SK-N-SH treated with all-trans-retinoic acid at 6 μM for 48 hours (cell line): ENCODE results near the gene IL4R.

ENCODE experiments used
- ATAC-seq: fragments of 200-7000 bp; cut with Tn5 transposase; 3 replicates; pipeline ENCODE4 v1.9.1; 2020; ENCODE audit warnings: mild to moderate bottlenecking, moderate library complexity
- ARNTL ChIP-seq: fragments of 450-650 bp; formaldehyde crosslinking; IDR thresholded peaks from 2 replicates; pipeline ENCODE4 v1.5.0; 2020; ENCODE audit warnings: low read depth, mild to moderate bottlenecking, moderate library complexity, borderline replicate concordance
- BACH2 ChIP-seq: fragments of 250-450 bp; sonication (Bioruptor Pico); IDR thresholded peaks from 2 replicates; pipeline ENCODE4 v1.9.0; 2021; ENCODE audit warnings: mild to moderate bottlenecking, borderline replicate concordance
- CREB5 ChIP-seq: fragments of 250-450 bp; sonication (Bioruptor Pico); IDR thresholded peaks from 2 replicates; pipeline ENCODE4 v1.5.1; 2020; ENCODE audit warnings: low read depth, mild to moderate bottlenecking, moderate library complexity
- CSDC2 ChIP-seq: fragments of 250-450 bp; sonication (Bioruptor Pico); IDR thresholded peaks from 2 replicates; pipeline ENCODE4 v1.5.0; 2020; ENCODE audit warnings: mild to moderate bottlenecking, moderate library complexity
- CSRNP3 ChIP-seq: fragments of 250-450 bp; sonication (Bioruptor Pico); IDR thresholded peaks from 2 replicates; pipeline ENCODE4 v1.5.1; 2021; ENCODE audit warnings: mild to moderate bottlenecking, moderate library complexity
- ESRRG ChIP-seq: fragments of 250-450 bp; sonication (Bioruptor Pico); IDR thresholded peaks from 2 replicates; pipeline ENCODE4 v1.6.1; 2021; ENCODE audit warnings: mild to moderate bottlenecking
- GLIS3 ChIP-seq: fragments of 250-450 bp; sonication (Bioruptor Pico); IDR thresholded peaks from 2 replicates; pipeline ENCODE4 v1.5.0; 2020; ENCODE audit warnings: mild to moderate bottlenecking, moderate library complexity
- ISL1 ChIP-seq: fragments of 250-450 bp; sonication (Bioruptor Pico); IDR thresholded peaks from 2 replicates; pipeline ENCODE4 v2.1.2; 2022; ENCODE audit warnings: mild to moderate bottlenecking, moderate library complexity
- OSR1 ChIP-seq: fragments of 250-450 bp; sonication (Bioruptor Pico); IDR thresholded peaks from 2 replicates; pipeline ENCODE4 v1.8.0; 2022; ENCODE audit warnings: moderate library complexity, mild to moderate bottlenecking, inconsistent platforms
- PATZ1 ChIP-seq: fragments of 250-450 bp; sonication (Bioruptor Pico); IDR thresholded peaks from 2 replicates; pipeline ENCODE4 v1.8.0; 2020; ENCODE audit warnings: mild to moderate bottlenecking, moderate library complexity, borderline replicate concordance
- POU6F1 ChIP-seq: fragments of 250-450 bp; sonication (Bioruptor Pico); IDR thresholded peaks from 2 replicates; pipeline ENCODE4 v1.8.0; 2021; ENCODE audit warnings: low read depth, mild to moderate bottlenecking, moderate library complexity, borderline replicate concordance
- PPARA ChIP-seq: fragments of 250-450 bp; sonication (Bioruptor Pico); IDR thresholded peaks from 2 replicates; pipeline ENCODE4 v1.5.0; 2020; ENCODE audit warnings: mild to moderate bottlenecking, borderline replicate concordance
- RARB ChIP-seq: fragments of 250-450 bp; sonication (Bioruptor Pico); IDR thresholded peaks from 2 replicates; pipeline ENCODE4 v1.8.0; 2021; ENCODE audit warnings: mild to moderate bottlenecking, moderate library complexity
- SNAI2 ChIP-seq: fragments of 250-450 bp; sonication (Bioruptor Pico); IDR thresholded peaks from 2 replicates; pipeline ENCODE4 v1.5.0; 2020; ENCODE audit warnings: mild to moderate bottlenecking, moderate library complexity
- TCF4 ChIP-seq: fragments of 250-450 bp; sonication (Bioruptor Pico); IDR thresholded peaks from 2 replicates; pipeline ENCODE4 v1.8.0; 2021; ENCODE audit warnings: mild to moderate bottlenecking, moderate library complexity, borderline replicate concordance
- TOX ChIP-seq: fragments of 250-450 bp; sonication (Bioruptor Pico); IDR thresholded peaks from 2 replicates; pipeline ENCODE4 v1.8.0; 2021; ENCODE audit warnings: mild to moderate bottlenecking, moderate library complexity, borderline replicate concordance
- TSHZ2 ChIP-seq: fragments of 250-450 bp; sonication (Bioruptor Pico); IDR thresholded peaks from 2 replicates; pipeline ENCODE4 v1.5.0; 2020; ENCODE audit warnings: mild to moderate bottlenecking, moderate library complexity
- ZC3H10 ChIP-seq: fragments of 250-450 bp; sonication (Bioruptor Pico); IDR thresholded peaks from 2 replicates; pipeline ENCODE4 v1.5.1; 2021; ENCODE audit warnings: mild to moderate bottlenecking, moderate library complexity
- ZFP3 ChIP-seq: fragments of 250-450 bp; sonication (Bioruptor Pico); IDR thresholded peaks from 2 replicates; pipeline ENCODE4 v1.5.0; 2020; ENCODE audit warnings: mild to moderate bottlenecking, moderate library complexity
- ZFP30 ChIP-seq: fragments of 450-650 bp; formaldehyde crosslinking; IDR thresholded peaks from 2 replicates; pipeline ENCODE4 v1.5.0; 2022; ENCODE audit warnings: mild to moderate bottlenecking, moderate library complexity
- ZNF565 ChIP-seq: fragments of 450-650 bp; formaldehyde crosslinking; conservative IDR thresholded peaks from 2 replicates; pipeline ENCODE4 v1.5.0; 2020; ENCODE audit warnings: low read depth, mild to moderate bottlenecking, moderate library complexity
- ZNF70 ChIP-seq: fragments of 450-650 bp; formaldehyde crosslinking; IDR thresholded peaks from 2 replicates; pipeline ENCODE4 v1.5.0; 2020; ENCODE audit warnings: mild to moderate bottlenecking, moderate library complexity
- ZNF8 ChIP-seq: fragments of 450-650 bp; formaldehyde crosslinking; IDR thresholded peaks from 2 replicates; pipeline ENCODE4 v1.5.0; 2020; ENCODE audit warnings: mild to moderate bottlenecking, moderate library complexity

The IL4R gene

GRCh38 chr16:27326251-27326650, 12.5 kb downstream of the IL4R start:
- TF ChIP-seq TSHZ2 (CRISPR knock-in tag) (no peak), ZFP3 (CRISPR knock-in tag) (no peak), CSDC2 (no peak), ISL1 (CRISPR knock-in tag) (no peak), PPARA (CRISPR knock-in tag) (no peak), OSR1 (CRISPR knock-in tag) (no peak), ZC3H10 (CRISPR knock-in tag) (no peak), TOX (no peak), ZFP30 (CRISPR knock-in tag) (no peak), GLIS3 (CRISPR knock-in tag) (no peak), CREB5 (no peak), RARB (no peak), CSRNP3 (CRISPR knock-in tag) (no peak), TCF4 (no peak), ZNF8 (no peak)
- ATAC-seq = no peak

GRCh38 chr16:27326738-27327585, 13.2 kb downstream of the IL4R start:
- TF ChIP-seq ISL1 (CRISPR knock-in tag) = no peak
- no peak for TF ChIP-seq ZNF565 (CRISPR knock-in tag)
- no peak for TF ChIP-seq TOX
- no peak for TF ChIP-seq GLIS3 (CRISPR knock-in tag)
- TF ChIP-seq BACH2 = no peak
- no peak for TF ChIP-seq TSHZ2 (CRISPR knock-in tag)
- no peak for TF ChIP-seq RARB
- TF ChIP-seq PATZ1 (CRISPR knock-in tag) = no peak
- TF ChIP-seq TCF4 = no peak
- TF ChIP-seq ZC3H10 (CRISPR knock-in tag) = no peak
- TF ChIP-seq ZFP3 (CRISPR knock-in tag) = no peak
- TF ChIP-seq ZNF70 (CRISPR knock-in tag) = no peak
- no peak for TF ChIP-seq OSR1 (CRISPR knock-in tag)
- no peak for TF ChIP-seq ESRRG (CRISPR knock-in tag)
- no peak for TF ChIP-seq ARNTL (CRISPR knock-in tag)
- TF ChIP-seq SNAI2 (CRISPR knock-in tag) = no peak
- TF ChIP-seq POU6F1 (CRISPR knock-in tag) = no peak
- ATAC-seq = peak; percentile 72
